Gastrocnemius medialis (tissue), 4 donors: Measurements from ENCODE around the gene SEMA3C. TPM values are rescaled to one million over a fixed set of nuclear protein-coding genes. Genes with fewer than 3 reads are reported as not detected.

Experiments used
- ATAC-seq, 2 donors: fragments of 150-250 bp; one replicate each; pipeline ENCODE4 v1.9.1; 2016
- DNase-seq, 2 donors: peaks; one replicate each; pipeline ENCODE4 v3.0.0-alpha.2; 2019
- H3K27ac ChIP-seq, 4 donors: fragments of 200-600 bp; sonication (generic); 1 replicate in 1 of 4; 2 replicates in 3 of 4; pipeline ENCODE4 v1.5.1; 2016 to 2018; ENCODE audit warnings: mild to moderate bottlenecking in 2 of 4, moderate library complexity in 1 of 4
- H3K27me3 ChIP-seq, 3 donors: fragments of 200-600 bp; sonication (generic) in 2 of 3; 1 replicate in 1 of 3; 2 replicates in 2 of 3; pipeline versions ENCODE4 v1.5.1 to v1.6.0; 2016 to 2019; ENCODE audit warnings: mild to moderate bottlenecking in 1 of 3, moderate library complexity in 1 of 3
- H3K36me3 ChIP-seq, 2 donors: fragments of 200-600 bp; sonication (generic) in 1 of 2; one replicate each; pipeline ENCODE4 v1.5.1; 2017 to 2018
- H3K4me1 ChIP-seq, 2 donors: fragments of 200-600 bp; sonication (generic) in 1 of 2; one replicate each; pipeline ENCODE4 v1.5.1; 2016 to 2017; ENCODE audit warnings: mild to moderate bottlenecking in 2 of 2
- H3K4me3 ChIP-seq, 4 donors: fragments of 200-600 bp; sonication (generic) in 3 of 4; 1 replicate in 1 of 4; 2 replicates in 3 of 4; pipeline ENCODE4 v1.5.1; 2016 to 2019; ENCODE audit warnings: mild to moderate bottlenecking in 2 of 4
- H3K9me3 ChIP-seq, 3 donors: fragments of 200-600 bp; sonication (generic) in 2 of 3; 1 replicate in 1 of 3; 2 replicates in 2 of 3; pipeline ENCODE4 v1.5.1; 2016 to 2019
- POLR2A ChIP-seq, 2 donors: fragments of 450-650 bp; IDR thresholded peaks; one replicate each; pipeline ENCODE4 v1.6.1; 2017; ENCODE audit warnings: antibody characterized with exemption in 2 of 2, mild to moderate bottlenecking in 2 of 2, moderate library complexity in 2 of 2
- in situ Hi-C, 4 donors: fragments of 200-750 bp; cut with MboI; loops; one replicate each; pipeline versions ENCODE4 v1.15.0 to v1.8.0; 2017; ENCODE audit warnings: low sequenced_read_pairs in 4 of 4
- intact Hi-C: fragments of 100-400 bp; cut with DNase I; formaldehyde crosslinking; loops from one replicate; pipeline ENCODE4 v1.15.1; 2023; ENCODE audit warnings: low total_unique reads
- total RNA-seq, 4 donors: library from RNA; depleted of rRNA; stranded (reverse); fragments of >200 nt; gene quantifications; one replicate each; pipeline versions ENCODE4 v1.1.0 to v1.2.3, GENCODE V29; 2016
- TF ChIP-seq, protein P1 (sequence below), 5 experiments: fragments of 450-650 bp in 3 of 5; fragments of 200-600 bp in 2 of 5; sonication (generic) in 2 of 5; IDR thresholded peaks in 4 of 5; conservative IDR thresholded peaks in 1 of 5; 1 replicate in 4 of 5; 2 replicates in 1 of 5; pipeline ENCODE4 v1.5.1; 2016 to 2019; ENCODE audit warnings: antibody characterized with exemption in 5 of 5, mild to moderate bottlenecking in 3 of 5, moderate library complexity in 3 of 5

Gene SEMA3C
- total RNA-seq, 4 donors from 2014 or later, result 5.4 to 58.5 (median 30.3) TPM

GRCh38 chr7:80804589-80804988 lies 114.3 kb downstream of the SEMA3C start:
- DNase-seq, result no peak
- no peak overlapping the region for H3K4me3 ChIP-seq
- H3K9me3 ChIP-seq, result no peaks in the 10 kb centered on the region
- peaks cover 0 to 8% of the 10 kb centered on the region in 2 donors for H3K36me3 ChIP-seq
- H3K27me3 ChIP-seq, result no peaks in the 10 kb centered on the region
- TF ChIP-seq, protein P1, sequence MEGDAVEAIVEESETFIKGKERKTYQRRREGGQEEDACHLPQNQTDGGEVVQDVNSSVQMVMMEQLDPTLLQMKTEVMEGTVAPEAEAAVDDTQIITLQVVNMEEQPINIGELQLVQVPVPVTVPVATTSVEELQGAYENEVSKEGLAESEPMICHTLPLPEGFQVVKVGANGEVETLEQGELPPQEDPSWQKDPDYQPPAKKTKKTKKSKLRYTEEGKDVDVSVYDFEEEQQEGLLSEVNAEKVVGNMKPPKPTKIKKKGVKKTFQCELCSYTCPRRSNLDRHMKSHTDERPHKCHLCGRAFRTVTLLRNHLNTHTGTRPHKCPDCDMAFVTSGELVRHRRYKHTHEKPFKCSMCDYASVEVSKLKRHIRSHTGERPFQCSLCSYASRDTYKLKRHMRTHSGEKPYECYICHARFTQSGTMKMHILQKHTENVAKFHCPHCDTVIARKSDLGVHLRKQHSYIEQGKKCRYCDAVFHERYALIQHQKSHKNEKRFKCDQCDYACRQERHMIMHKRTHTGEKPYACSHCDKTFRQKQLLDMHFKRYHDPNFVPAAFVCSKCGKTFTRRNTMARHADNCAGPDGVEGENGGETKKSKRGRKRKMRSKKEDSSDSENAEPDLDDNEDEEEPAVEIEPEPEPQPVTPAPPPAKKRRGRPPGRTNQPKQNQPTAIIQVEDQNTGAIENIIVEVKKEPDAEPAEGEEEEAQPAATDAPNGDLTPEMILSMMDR (IDR thresholded peaks at IDR 0.05 in 4 of 5, conservative IDR thresholded peaks at IDR 0.05 in 1 of 5), result no peak
- no peak for TF ChIP-seq POLR2A (IDR thresholded peaks at IDR 0.05)
- in situ Hi-C loops (no loop called here), intact Hi-C loops (no loop called here)
- ATAC-seq, result no peak
- H3K27ac ChIP-seq, result no peak overlapping the region
- no peaks in the 10 kb centered on the region for H3K4me1 ChIP-seq

GRCh38 chr7:80802527-80802926 lies 116.3 kb downstream of the SEMA3C start:
- peaks cover 0 to 8% of the 10 kb centered on the region in 2 donors for H3K36me3 ChIP-seq
- intact Hi-C loops (no loop called here), in situ Hi-C loops (no loop called here)

GRCh38 chr7:80794631-80795573 lies 123.9 kb downstream of the SEMA3C start:
- intact Hi-C loops, result no loop called here
- in situ Hi-C loops, result no loop called here
- ATAC-seq (peak; percentile 53), DNase-seq (no peak)
- Histone ChIP-seq H3K36me3 (no peaks in the 10 kb centered on the region), H3K4me3 (peak overlapping the region in 1 of 4 donors; percentile 8), H3K4me1 (peaks cover 21 to 32% of the 10 kb centered on the region in 2 donors), H3K9me3 (no peaks in the 10 kb centered on the region), H3K27ac (peak overlapping the region; percentile 11 to 71 (median 53)), H3K27me3 (no peaks in the 10 kb centered on the region)
- TF ChIP-seq POLR2A (IDR thresholded peaks at IDR 0.05), result no peak
- TF ChIP-seq, protein P1 (IDR thresholded peaks at IDR 0.05 in 4 of 5, conservative IDR thresholded peaks at IDR 0.05 in 1 of 5), result no peak

More at GRCh38 chr7:80802527-80802926, 116.3 kb downstream of the SEMA3C start:
- TF ChIP-seq POLR2A (IDR thresholded peaks at IDR 0.05), result no peak
- TF ChIP-seq, protein P1 (IDR thresholded peaks at IDR 0.05 in 4 of 5, conservative IDR thresholded peaks at IDR 0.05 in 1 of 5), result no peak
- Histone ChIP-seq H3K4me1 (no peaks in the 10 kb centered on the region), H3K9me3 (no peaks in the 10 kb centered on the region), H3K27me3 (no peaks in the 10 kb centered on the region), H3K27ac (no peak overlapping the region), H3K4me3 (no peak overlapping the region)
- ATAC-seq, result no peak
- no peak for DNase-seq

DNA sequence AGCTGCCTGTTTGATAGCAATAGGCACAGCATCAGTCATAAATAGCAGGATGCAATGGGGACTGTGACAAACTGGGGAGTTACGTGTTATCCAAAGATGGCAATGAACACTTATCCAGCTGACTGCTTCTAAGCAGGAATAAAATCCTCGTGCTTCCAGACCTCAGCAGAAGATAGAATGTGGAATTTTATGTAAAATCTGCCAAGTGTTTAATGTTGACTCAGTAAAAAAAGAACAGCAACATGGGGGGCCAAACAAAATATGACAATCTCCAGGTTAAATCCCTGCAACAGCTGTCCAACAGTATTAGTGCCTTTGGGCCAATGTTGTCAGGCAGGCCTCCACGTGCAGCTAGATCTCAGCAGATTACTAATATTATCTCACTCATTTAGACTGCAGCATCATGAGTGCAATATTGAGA lies 127.3 kb downstream of the SEMA3C start:
- in situ Hi-C loops (no loop called here), intact Hi-C loops (no loop called here)
- Histone ChIP-seq H3K4me1 (peaks cover 21 to 32% of the 10 kb centered on the region in 2 donors), H3K36me3 (no peaks in the 10 kb centered on the region), H3K4me3 (no peak overlapping the region), H3K9me3 (no peaks in the 10 kb centered on the region), H3K27me3 (no peaks in the 10 kb centered on the region), H3K27ac (peak overlapping the region; percentile 25 to 75 (median 52))
- DNase-seq (no peak), ATAC-seq (peak; percentile 65 to 86)
- TF ChIP-seq POLR2A (IDR thresholded peaks at IDR 0.05), result no peak
- TF ChIP-seq, protein P1 (IDR thresholded peaks at IDR 0.05 in 4 of 5, conservative IDR thresholded peaks at IDR 0.05 in 1 of 5), result no peak
